ENCODE data around the gene AKAP6.
"Not testable (repeated sequence)": the region's sequence is repeated elsewhere in the genome, so short reads cannot be mapped to it uniquely, and the experiment has no call there.

Gene AKAP6

GRCh38 chr14:32450919-32451675 lies 122.0 kb downstream of the AKAP6 start:
- no peak for DNase-seq

- DNase-seq = no peak
Observed at GRCh38 chr14:32453857-32454810, 125.0 kb downstream of the AKAP6 start.

- no peak for DNase-seq
Observed at GRCh38 chr14:32457213-32457920, 128.3 kb downstream of the AKAP6 start.

GRCh38 chr14:32458720-32459119 lies 129.6 kb downstream of the AKAP6 start:
- no peak for DNase-seq

- no peak for DNase-seq
Observed at GRCh38 chr14:32460267-32460666, 131.2 kb downstream of the AKAP6 start.

GRCh38 chr14:32462553-32462952 lies 133.5 kb downstream of the AKAP6 start:
- not testable (repeated sequence) for DNase-seq

- no peak for DNase-seq
Observed at GRCh38 chr14:32468955-32469354, 139.9 kb downstream of the AKAP6 start.

- DNase-seq = no peak
Observed at GRCh38 chr14:32469388-32470160, 140.5 kb downstream of the AKAP6 start.

GRCh38 chr14:32470161-32470715 lies 141.1 kb downstream of the AKAP6 start:
- no peak for DNase-seq

- DNase-seq = no peak
Observed at GRCh38 chr14:32471181-32471580, 142.1 kb downstream of the AKAP6 start.

- DNase-seq = no peak
Observed at GRCh38 chr14:32472076-32472475, 143.0 kb downstream of the AKAP6 start.

GRCh38 chr14:32472512-32473463 lies 143.7 kb downstream of the AKAP6 start:
- DNase-seq = no peak

- DNase-seq = no peak
Observed at GRCh38 chr14:32473464-32473855, 144.4 kb downstream of the AKAP6 start.

GRCh38 chr14:32474478-32475195 lies 145.5 kb downstream of the AKAP6 start:
- DNase-seq = no peak

GRCh38 chr14:32476532-32476931 lies 147.4 kb downstream of the AKAP6 start:
- DNase-seq = no peak

- DNase-seq = no peak
Observed at GRCh38 chr14:32477396-32477795, 148.3 kb downstream of the AKAP6 start.

- DNase-seq = no peak
Observed at GRCh38 chr14:32478050-32478449, 149.0 kb downstream of the AKAP6 start.

GRCh38 chr14:32480337-32480736 lies 151.2 kb downstream of the AKAP6 start:
- no peak for DNase-seq

GRCh38 chr14:32481707-32482106 lies 152.6 kb downstream of the AKAP6 start:
- no peak for DNase-seq

- DNase-seq = no peak
Observed at GRCh38 chr14:32491416-32492016, 162.4 kb downstream of the AKAP6 start.
